IMR-90 (cell line): ENCODE data around the gene CTR9. TPM values are rescaled to one million over a fixed set of nuclear protein-coding genes. Genes with fewer than 3 reads are reported as not detected.
A peak's percentile ranks its signal among the peaks of the same experiment; 100 is the strongest.

Experiments used
- ATAC-seq: fragments of 200-7000 bp; cut with Tn5 transposase; 2 replicates; pipeline ENCODE4 v1.9.1; 2020; ENCODE audit warnings: low read depth, mild to moderate bottlenecking, moderate library complexity
- BruUV-seq: library from RNA; stranded (reverse); fragments of 400-500 nt; replicated peaks from 2 replicates; lab custom pipeline; 2021; lab: Mats Ljungman, UMichigan
- CTCF ChIA-PET: fragments of 300-600 bp; formaldehyde crosslinking; extraction: SDS; loops from one replicate; lab custom pipeline; 2021; ENCODE audit warnings: antibody characterized with exemption; lab: Yijun Ruan, JAX
- POLR2A ChIA-PET: fragments of 300-600 bp; sonication (Branson Sonifier 250); formaldehyde crosslinking; loops from one replicate; lab custom pipeline; 2022; ENCODE audit warnings: antibody characterized with exemption; ENCODE audit not compliant: unreplicated experiment; lab: Charles Lee
- DNase-seq: peaks from one replicate; pipeline ENCODE4 v3.0.0; 2013
- H2AFZ ChIP-seq: replicated peaks from 2 replicates; pipeline ENCODE3; 2013; ENCODE audit warnings: low read length, mild to moderate bottlenecking; ENCODE audit not compliant: poor library complexity
- H2AK5ac ChIP-seq: 2 replicates; pipeline ENCODE4 v1.6.1; 2013; ENCODE audit warnings: low read depth, low read length, inconsistent platforms
- H2AK9ac ChIP-seq: replicated peaks from 2 replicates; pipeline ENCODE3; 2013; ENCODE audit warnings: mild to moderate bottlenecking, low read depth, low read length, moderate library complexity; ENCODE audit not compliant: poor library complexity
- H2BK120ac ChIP-seq: 2 replicates; pipeline ENCODE4 v1.6.1; 2013; ENCODE audit warnings: low read depth, low read length, inconsistent platforms
- H2BK15ac ChIP-seq: 3 replicates; pipeline ENCODE4 v1.6.1; 2013; ENCODE audit warnings: low read depth, low read length, inconsistent platforms
- H2BK20ac ChIP-seq: 2 replicates; pipeline ENCODE4 v1.6.1; 2013; ENCODE audit warnings: low read depth, mild to moderate bottlenecking, inconsistent platforms, low read length, moderate library complexity
- H2BK5ac ChIP-seq: 2 replicates; pipeline ENCODE4 v1.6.1; 2013; ENCODE audit warnings: mild to moderate bottlenecking, low read depth, low read length, inconsistent platforms; ENCODE audit not compliant: poor library complexity, severe bottlenecking
- H3K14ac ChIP-seq: replicated peaks from 2 replicates; pipeline ENCODE4 v1.6.1; 2013; ENCODE audit warnings: low read depth, low read length, inconsistent platforms
- H3K18ac ChIP-seq: 2 replicates; pipeline ENCODE4 v1.6.1; 2013; ENCODE audit warnings: low read depth, low read length, control low read depth
- H3K23ac ChIP-seq: 2 replicates; pipeline ENCODE4 v1.6.1; 2013; ENCODE audit warnings: low read depth, low read length, inconsistent platforms
- H3K27ac ChIP-seq: 2 replicates; pipeline ENCODE4 v1.5.1; 2013; ENCODE audit warnings: mild to moderate bottlenecking, control low read depth, low read length; ENCODE audit not compliant: insufficient read depth
- H3K27me3 ChIP-seq: 2 replicates; pipeline ENCODE4 v1.6.1; 2013; ENCODE audit warnings: low read length; ENCODE audit not compliant: control insufficient read depth, insufficient read depth
- H3K36me3 ChIP-seq: 2 replicates; pipeline ENCODE4 v1.6.1; 2013; ENCODE audit warnings: low read length, mixed read lengths; ENCODE audit not compliant: control insufficient read depth, insufficient read depth
- H3K4ac ChIP-seq: 2 replicates; pipeline ENCODE4 v1.6.1; 2013; ENCODE audit warnings: low read depth, low read length, inconsistent platforms
- H3K4me1 ChIP-seq: 2 replicates; pipeline ENCODE4 v1.6.1; 2013; ENCODE audit warnings: low read length, mixed read lengths; ENCODE audit not compliant: control insufficient read depth, insufficient read depth
- H3K4me2 ChIP-seq: 2 replicates; pipeline ENCODE4 v1.6.1; 2013; ENCODE audit warnings: low read depth, mild to moderate bottlenecking, control low read depth, low read length, moderate library complexity
- H3K4me3 ChIP-seq: 2 replicates; pipeline ENCODE4 v1.5.1; 2013; ENCODE audit warnings: low read depth, mild to moderate bottlenecking, control low read depth, low read length, moderate library complexity; ENCODE audit not compliant: insufficient read depth
- H3K56ac ChIP-seq: 2 replicates; pipeline ENCODE4 v1.6.1; 2013; ENCODE audit warnings: low read length, inconsistent platforms; ENCODE audit not compliant: insufficient read depth; ENCODE audit errors: extremely low read depth
- H3K79me1 ChIP-seq, 2 experiments: 2 replicates each; pipeline ENCODE4 v1.6.1; 2013; ENCODE audit warnings: low read length in 2 of 2, inconsistent platforms in 1 of 2, low read depth in 1 of 2
- H3K9ac ChIP-seq: 2 replicates; pipeline ENCODE4 v1.6.1; 2013; ENCODE audit warnings: low read depth, low read length, control low read depth
- H3K9me1 ChIP-seq: 2 replicates; pipeline ENCODE4 v1.6.1; 2013; ENCODE audit warnings: low read length, inconsistent platforms; ENCODE audit not compliant: insufficient read depth
- H3K9me3 ChIP-seq: 2 replicates; pipeline ENCODE4 v1.6.1; 2013; ENCODE audit warnings: low read length; ENCODE audit not compliant: control insufficient read depth, insufficient read depth
- H4K20me1 ChIP-seq: 2 replicates; pipeline ENCODE4 v1.6.1; 2013; ENCODE audit warnings: low read length, inconsistent platforms; ENCODE audit not compliant: insufficient read depth
- H4K5ac ChIP-seq: 2 replicates; pipeline ENCODE4 v1.6.1; 2013; ENCODE audit warnings: mild to moderate bottlenecking, low read depth, low read length, control low read depth
- H4K8ac ChIP-seq, 2 experiments: 2 replicates each; pipeline ENCODE4 v1.6.1; 2013; ENCODE audit warnings: low read depth in 2 of 2, low read length in 2 of 2, control low read depth in 1 of 2, inconsistent platforms in 1 of 2
- H4K91ac ChIP-seq: 2 replicates; pipeline ENCODE4 v1.6.1; 2013; ENCODE audit warnings: low read depth, low read length, inconsistent platforms; ENCODE audit not compliant: insufficient read depth
- BHLHE40 ChIP-seq: fragments of 150-350 bp; IDR thresholded peaks from 2 replicates; pipeline ENCODE4 v1.6.1; 2016; ENCODE audit warnings: mild to moderate bottlenecking, low read depth, low read length
- FOS ChIP-seq: fragments of 150-350 bp; IDR thresholded peaks from 2 replicates; pipeline ENCODE4 v1.6.1; 2016; ENCODE audit warnings: low read depth, low read length
- MAFK ChIP-seq: IDR thresholded peaks from 2 replicates; pipeline ENCODE4 v1.6.1; 2012; ENCODE audit warnings: low read depth, low read length, improper control_type of control experiment
- MXI1 ChIP-seq: IDR thresholded peaks from 2 replicates; pipeline ENCODE4 v1.6.1; 2012; ENCODE audit warnings: low read depth, mild to moderate bottlenecking, low read length, moderate library complexity, borderline replicate concordance
- POLR2A ChIP-seq: IDR thresholded peaks from 2 replicates; pipeline ENCODE4 v1.6.1; 2012; ENCODE audit warnings: mild to moderate bottlenecking, low read depth, low read length
- RFX5 ChIP-seq: IDR thresholded peaks from 2 replicates; pipeline ENCODE4 v1.8.0; 2012; ENCODE audit warnings: low read depth, mild to moderate bottlenecking, low read length, moderate library complexity
- WGBS, 2 experiments: methylation state at CpG; one replicate each; pipeline versions ENCODE4 v1.1.5 to v1.1.7; 2013; ENCODE audit warnings: missing lambda C conversion rate in 2 of 2; ENCODE audit not compliant: insufficient read length in 1 of 2; ENCODE audit errors: extremely low coverage in 2 of 2; 5-methylcytosine and 5-hydroxymethylcytosine counted together
- dilution Hi-C: fragments of 300-500 bp; cut with HindIII; formaldehyde crosslinking; loops from one replicate; pipeline ENCODE4 v1.14.3; 2018; ENCODE audit warnings: low sequenced_read_pairs; ENCODE audit not compliant: unreplicated experiment
- in situ Hi-C: fragments of 300-500 bp; cut with MboI; formaldehyde crosslinking; loops from 3 replicates; pipeline ENCODE4 v1.14.3; 2019; ENCODE audit warnings: low sequenced_read_pairs, inconsistent platforms, mixed read lengths
- intact Hi-C: fragments of 100-400 bp; cut with micrococcal nuclease; formaldehyde crosslinking; loops from 2 replicates; pipeline ENCODE4 v1.10.0; 2022
- polyA plus RNA-seq, 3 experiments: library from polyadenylated mRNA; depleted of rRNA; stranded (reverse); fragments of >200 nt; gene quantifications; 2 replicates each; pipeline ENCODE4 v1.2.3, GENCODE V29; 2012; ENCODE audit warnings: low replicate concordance in 1 of 3
- total RNA-seq: library from RNA; depleted of rRNA; stranded (reverse); fragments of >200 nt; gene quantifications from 2 replicates; pipeline ENCODE4 v1.2.3, GENCODE V29; 2012
- TF ChIP-seq, protein P1 (sequence below): conservative IDR thresholded peaks from 2 replicates; pipeline ENCODE4 v1.5.1; 2012; ENCODE audit warnings: mild to moderate bottlenecking, low read depth, low read length, improper control_type of control experiment

Gene CTR9
- total and polyA plus RNA-seq, 2 of the 4 experiments (the other 2 are of a cell fraction) = 16.8 to 37.1 TPM

DNA sequence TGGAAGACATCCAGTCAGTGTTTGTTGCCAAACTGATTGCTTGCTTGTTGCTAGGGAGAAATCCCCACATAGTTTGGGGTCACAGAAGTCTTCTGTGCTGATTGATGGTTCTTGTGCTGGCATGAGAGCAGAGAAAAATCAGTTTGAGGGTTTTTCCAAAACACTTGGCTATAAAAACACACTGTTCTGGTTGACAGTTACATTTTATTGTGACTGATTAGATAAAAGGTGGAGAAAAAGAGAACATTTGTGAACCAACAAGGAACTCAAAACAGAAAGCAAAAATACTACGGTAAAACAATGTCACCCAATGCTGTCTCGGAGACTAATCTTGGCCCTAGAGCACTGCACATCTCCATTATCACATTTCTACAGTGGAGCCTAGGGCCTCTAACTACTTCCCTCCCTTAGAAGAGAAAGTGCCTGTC, 72.1 kb downstream of the CTR9 start:
- Histone ChIP-seq H3K79me1 (no peaks in the 10 kb centered on the region), H2AFZ (no peak overlapping the region), H3K56ac (no peak overlapping the region), H3K27ac (no peak overlapping the region), H3K4me3 (no peak overlapping the region), H2AK9ac (no peak overlapping the region), H4K91ac (no peak overlapping the region), H2BK5ac (no peak overlapping the region), H2BK120ac (no peak overlapping the region), H4K5ac (no peak overlapping the region), H3K4me2 (peak overlapping the region; percentile 54), H3K9ac (no peak overlapping the region), H4K20me1 (no peaks in the 10 kb centered on the region), H3K23ac (no peak overlapping the region), H3K9me3 (no peaks in the 10 kb centered on the region), H2BK15ac (no peak overlapping the region), H2BK20ac (no peak overlapping the region), H3K36me3 (no peaks in the 10 kb centered on the region), H3K27me3 (no peaks in the 10 kb centered on the region), H3K14ac (no peak overlapping the region), H2AK5ac (no peak overlapping the region), H3K9me1 (peaks cover 3% of the 10 kb centered on the region; the same call in 1 of the 2 replicates), H4K8ac (no peak overlapping the region), H3K4ac (no peak overlapping the region), H3K18ac (no peak overlapping the region), H3K4me1 (peaks cover 1% of the 10 kb centered on the region; the same call in 1 of the 2 replicates)
- intact Hi-C loops = no loop called here
- POLR2A ChIA-PET = no interaction called here
- dilution Hi-C loops = no loop called here
- ATAC-seq = no peak
- TF ChIP-seq FOS (no peak), MXI1 (no peak), RFX5 (no peak), POLR2A (no peak), BHLHE40 (no peak), MAFK (no peak)
- TF ChIP-seq, protein P1, sequence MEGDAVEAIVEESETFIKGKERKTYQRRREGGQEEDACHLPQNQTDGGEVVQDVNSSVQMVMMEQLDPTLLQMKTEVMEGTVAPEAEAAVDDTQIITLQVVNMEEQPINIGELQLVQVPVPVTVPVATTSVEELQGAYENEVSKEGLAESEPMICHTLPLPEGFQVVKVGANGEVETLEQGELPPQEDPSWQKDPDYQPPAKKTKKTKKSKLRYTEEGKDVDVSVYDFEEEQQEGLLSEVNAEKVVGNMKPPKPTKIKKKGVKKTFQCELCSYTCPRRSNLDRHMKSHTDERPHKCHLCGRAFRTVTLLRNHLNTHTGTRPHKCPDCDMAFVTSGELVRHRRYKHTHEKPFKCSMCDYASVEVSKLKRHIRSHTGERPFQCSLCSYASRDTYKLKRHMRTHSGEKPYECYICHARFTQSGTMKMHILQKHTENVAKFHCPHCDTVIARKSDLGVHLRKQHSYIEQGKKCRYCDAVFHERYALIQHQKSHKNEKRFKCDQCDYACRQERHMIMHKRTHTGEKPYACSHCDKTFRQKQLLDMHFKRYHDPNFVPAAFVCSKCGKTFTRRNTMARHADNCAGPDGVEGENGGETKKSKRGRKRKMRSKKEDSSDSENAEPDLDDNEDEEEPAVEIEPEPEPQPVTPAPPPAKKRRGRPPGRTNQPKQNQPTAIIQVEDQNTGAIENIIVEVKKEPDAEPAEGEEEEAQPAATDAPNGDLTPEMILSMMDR = no peak
- WGBS, 2 experiments = no CpG with 5 or more reads among the region's 2 CpGs
- DNase-seq = no peak
- in situ Hi-C loops = no loop called here
- CTCF ChIA-PET = no interaction called here
- no TSS peak for BruUV-seq
